ENCODE data around the gene SLC1A3.

The SLC1A3 gene

GRCh38 chr5:36690041-36690961 is 83.9 kb downstream of the SLC1A3 start:
- peak; percentile 87 for DNase-seq

GRCh38 chr5:36691226-36691625 is 84.8 kb downstream of the SLC1A3 start:
- DNase-seq: peak; percentile 66

GRCh38 chr5:36691696-36692371 is 85.4 kb downstream of the SLC1A3 start:
- DNase-seq: peak; percentile 27

- DNase-seq: peak; percentile 78
Measured at GRCh38 chr5:36692791-36693763, 86.7 kb downstream of the SLC1A3 start.

- DNase-seq: no peak
Measured at GRCh38 chr5:36694351-36694750, 87.9 kb downstream of the SLC1A3 start.

GRCh38 chr5:36696059-36696673 is 89.8 kb downstream of the SLC1A3 start:
- DNase-seq: peak; percentile 66

- DNase-seq: no peak
Measured at GRCh38 chr5:36698031-36698430, 91.6 kb downstream of the SLC1A3 start.

GRCh38 chr5:36701085-36701698 is 94.8 kb downstream of the SLC1A3 start:
- DNase-seq: peak; percentile 75

- DNase-seq: peak; percentile 49
Measured at GRCh38 chr5:36703245-36703860, 96.9 kb downstream of the SLC1A3 start.

- no peak for DNase-seq
Measured at GRCh38 chr5:36704131-36704530, 97.7 kb downstream of the SLC1A3 start.

GRCh38 chr5:36705055-36705454 is 98.6 kb downstream of the SLC1A3 start:
- no peak for DNase-seq

GRCh38 chr5:36706662-36707061 is 100.3 kb downstream of the SLC1A3 start:
- no peak for DNase-seq

- DNase-seq: no peak
Measured at GRCh38 chr5:36708996-36709395, 102.6 kb downstream of the SLC1A3 start.

- no peak for DNase-seq
Measured at GRCh38 chr5:36710039-36710438, 103.6 kb downstream of the SLC1A3 start.

GRCh38 chr5:36712706-36713105 is 106.3 kb downstream of the SLC1A3 start:
- DNase-seq: peak; percentile 88

- no peak for DNase-seq
Measured at GRCh38 chr5:36713541-36713940, 107.1 kb downstream of the SLC1A3 start.

GRCh38 chr5:36717131-36717695 is 110.8 kb downstream of the SLC1A3 start:
- no peak for DNase-seq

GRCh38 chr5:36719282-36719681 is 112.9 kb downstream of the SLC1A3 start:
- DNase-seq: peak; percentile 34

- peak; percentile 22 for DNase-seq
Measured at GRCh38 chr5:36720688-36721087, 114.3 kb downstream of the SLC1A3 start.

- no peak for DNase-seq
Measured at GRCh38 chr5:36721664-36722235, 115.3 kb downstream of the SLC1A3 start.

GRCh38 chr5:36722900-36723299 is 116.5 kb downstream of the SLC1A3 start:
- DNase-seq: peak; percentile 48

Measured in inflammatory macrophage treated with lipopolysaccharide for 4 hours (primary cell).